NCI-H2171 (cell line): ENCODE data around the gene MRPS9.

Source experiments
- DNase-seq: peaks from one replicate; lab custom pipeline; 2025; lab: John Stamatoyannopoulos, UW

Gene MRPS9

GRCh38 chr2:105078906-105079495, 41.1 kb downstream of the MRPS9 start:
- no peak for DNase-seq

GRCh38 chr2:105080461-105080860, 42.6 kb downstream of the MRPS9 start:
- DNase-seq, result no peak

GRCh38 chr2:105081006-105081601, 43.2 kb downstream of the MRPS9 start:
- DNase-seq, result peak; percentile 34

GRCh38 chr2:105082107-105082506, 44.2 kb downstream of the MRPS9 start:
- no peak for DNase-seq

GRCh38 chr2:105085525-105085924, 47.7 kb downstream of the MRPS9 start:
- DNase-seq, result no peak

- DNase-seq, result no peak
These were observed 49.4 kb downstream of the MRPS9 start for GRCh38 chr2:105087273-105087672.

GRCh38 chr2:105090091-105090490, 52.2 kb downstream of the MRPS9 start:
- DNase-seq, result no peak

GRCh38 chr2:105092797-105093196, 54.9 kb downstream of the MRPS9 start:
- no peak for DNase-seq

- DNase-seq, result no peak
These were observed 61.3 kb downstream of the MRPS9 start for GRCh38 chr2:105099153-105099552.

- no peak for DNase-seq
These were observed 62.4 kb downstream of the MRPS9 start for GRCh38 chr2:105100046-105100840.

GRCh38 chr2:105102001-105102400, 64.1 kb downstream of the MRPS9 start:
- no peak for DNase-seq

- no peak for DNase-seq
These were observed 65.1 kb downstream of the MRPS9 start for GRCh38 chr2:105102963-105103421.

GRCh38 chr2:105103481-105103880, 65.6 kb downstream of the MRPS9 start:
- DNase-seq, result no peak

GRCh38 chr2:105104208-105104731, 66.4 kb downstream of the MRPS9 start:
- DNase-seq, result no peak

GRCh38 chr2:105110295-105110829, 72.5 kb downstream of the MRPS9 start:
- no peak for DNase-seq

GRCh38 chr2:105111365-105112150, 73.7 kb downstream of the MRPS9 start:
- DNase-seq, result no peak

GRCh38 chr2:105112345-105112744, 74.5 kb downstream of the MRPS9 start:
- DNase-seq, result peak; percentile 32

GRCh38 chr2:105113616-105114291, 75.9 kb downstream of the MRPS9 start:
- no peak for DNase-seq

GRCh38 chr2:105114551-105114950, 76.7 kb downstream of the MRPS9 start:
- DNase-seq, result peak; percentile 25

GRCh38 chr2:105116348-105116747, 78.5 kb downstream of the MRPS9 start:
- no peak for DNase-seq

GRCh38 chr2:105117565-105117964, 79.7 kb downstream of the MRPS9 start:
- DNase-seq, result no peak
